Suprapubic skin (tissue), 4 donors: ENCODE measurements around the gene NARS2. TPM values are rescaled to one million over a fixed set of nuclear protein-coding genes. Genes with fewer than 3 reads are reported as not detected.

Source experiments
- DNase-seq, 2 donors: peaks; one replicate each; pipeline ENCODE4 v3.0.0-alpha.2; 2019; ENCODE audit warnings: low spot score in 2 of 2
- H3K27ac ChIP-seq: fragments of 200-600 bp; sonication (generic); one replicate; pipeline ENCODE4 v1.5.1; 2019
- H3K27me3 ChIP-seq: fragments of 200-600 bp; sonication (generic); one replicate; pipeline ENCODE4 v1.5.1; 2019
- H3K36me3 ChIP-seq: fragments of 200-600 bp; sonication (generic); one replicate; pipeline ENCODE4 v1.5.1; 2019
- H3K4me1 ChIP-seq: fragments of 200-600 bp; sonication (generic); one replicate; pipeline ENCODE4 v1.5.1; 2019
- H3K4me3 ChIP-seq: fragments of 200-600 bp; sonication (generic); one replicate; pipeline ENCODE4 v1.5.1; 2019; ENCODE audit warnings: mild to moderate bottlenecking
- H3K9me3 ChIP-seq: fragments of 200-600 bp; sonication (generic); one replicate; pipeline ENCODE4 v1.5.1; 2019
- CTCF ChIP-seq, 2 donors: fragments of 200-600 bp in 1 of 2; fragments of 450-650 bp in 1 of 2; sonication (generic) in 1 of 2; IDR thresholded peaks; one replicate each; pipeline ENCODE4 v1.5.1; 2016 to 2019; ENCODE audit warnings: antibody characterized with exemption in 2 of 2, mild to moderate bottlenecking in 1 of 2, moderate library complexity in 1 of 2
- EP300 ChIP-seq: sonication (generic); formaldehyde crosslinking; IDR thresholded peaks from one replicate; pipeline ENCODE4 v1.6.1; 2017; ENCODE audit warnings: antibody characterized with exemption
- POLR2A ChIP-seq, 2 donors: fragments of 450-650 bp; IDR thresholded peaks; one replicate each; pipeline ENCODE4 v1.6.1; 2017; ENCODE audit warnings: antibody characterized with exemption in 2 of 2, mild to moderate bottlenecking in 2 of 2, moderate library complexity in 2 of 2
- POLR2AphosphoS5 ChIP-seq, 3 donors: sonication (generic); formaldehyde crosslinking; IDR thresholded peaks; one replicate each; pipeline ENCODE4 v1.6.1; 2017; ENCODE audit warnings: antibody characterized with exemption in 3 of 3
- WGBS: methylation state at CpG from one replicate; pipeline ENCODE4 v1.1.5; 2018; 5-methylcytosine and 5-hydroxymethylcytosine counted together
- total RNA-seq, 4 donors: library from RNA; depleted of rRNA; stranded (reverse); fragments of >200 nt; gene quantifications; one replicate each; pipeline ENCODE4 v1.1.0, GENCODE V29; 2016

The NARS2 gene
- total RNA-seq, 4 donors from 2014 or later, result 10.9 to 14.7 (median 14.7) TPM

GRCh38 chr11:78497293-78497692 is 77.4 kb downstream of the NARS2 start:
- Histone ChIP-seq H3K9me3 (no peaks in the 10 kb centered on the region), H3K27ac (no peak overlapping the region), H3K4me1 (peaks cover 7% of the 10 kb centered on the region), H3K36me3 (no peaks in the 10 kb centered on the region), H3K27me3 (no peaks in the 10 kb centered on the region), H3K4me3 (no peak overlapping the region)
- no peak for DNase-seq
- TF ChIP-seq CTCF (IDR thresholded peaks at IDR 0.05), result no peak
- TF ChIP-seq POLR2A (IDR thresholded peaks at IDR 0.05), result no peak
- TF ChIP-seq POLR2AphosphoS5 (IDR thresholded peaks at IDR 0.05), result no peak
- no peak for TF ChIP-seq EP300

GRCh38 chr11:78493413-78493975 is 81.2 kb downstream of the NARS2 start:
- H3K27ac ChIP-seq, result no peak overlapping the region
- WGBS, result 93% methylated on average over 3 of the region's 3 CpGs
- H3K27me3 ChIP-seq, result no peaks in the 10 kb centered on the region
- TF ChIP-seq POLR2AphosphoS5 (IDR thresholded peaks at IDR 0.05) (no peak), CTCF (IDR thresholded peaks at IDR 0.05) (no peak), EP300 (no peak), POLR2A (IDR thresholded peaks at IDR 0.05) (no peak)
- H3K4me3 ChIP-seq, result no peak overlapping the region
- no peaks in the 10 kb centered on the region for H3K9me3 ChIP-seq
- DNase-seq, result no peak
- H3K36me3 ChIP-seq, result peaks cover 6% of the 10 kb centered on the region
- H3K4me1 ChIP-seq, result peaks cover 7% of the 10 kb centered on the region

- DNase-seq, result no peak
- no peak for TF ChIP-seq POLR2A (IDR thresholded peaks at IDR 0.05)
- no peak for TF ChIP-seq EP300
- no peak for TF ChIP-seq POLR2AphosphoS5 (IDR thresholded peaks at IDR 0.05)
- no peak for TF ChIP-seq CTCF (IDR thresholded peaks at IDR 0.05)
- H3K36me3 ChIP-seq, result peaks cover 6% of the 10 kb centered on the region
Observed at GRCh38 chr11:78492973-78493372, 81.7 kb downstream of the NARS2 start.

GRCh38 chr11:78489184-78489583 is 85.5 kb downstream of the NARS2 start:
- no peak for TF ChIP-seq CTCF (IDR thresholded peaks at IDR 0.05)
- TF ChIP-seq EP300, result no peak
- TF ChIP-seq POLR2A (IDR thresholded peaks at IDR 0.05), result no peak
- TF ChIP-seq POLR2AphosphoS5 (IDR thresholded peaks at IDR 0.05), result no peak
- H3K9me3 ChIP-seq, result no peaks in the 10 kb centered on the region
- no peaks in the 10 kb centered on the region for H3K4me1 ChIP-seq
- no peak overlapping the region for H3K4me3 ChIP-seq
- DNase-seq, result no peak
- H3K27me3 ChIP-seq, result no peaks in the 10 kb centered on the region
- H3K36me3 ChIP-seq, result peaks cover 6% of the 10 kb centered on the region
- no peak overlapping the region for H3K27ac ChIP-seq

More at GRCh38 chr11:78492973-78493372, 81.7 kb downstream of the NARS2 start:
- Histone ChIP-seq H3K9me3 (no peaks in the 10 kb centered on the region), H3K27me3 (no peaks in the 10 kb centered on the region), H3K27ac (no peak overlapping the region), H3K4me3 (no peak overlapping the region), H3K4me1 (peaks cover 7% of the 10 kb centered on the region)
- 93% methylated on average over 6 of the region's 6 CpGs for WGBS

GRCh38 chr11:78478536-78478935 is 96.1 kb downstream of the NARS2 start:
- H3K9me3 ChIP-seq, result no peaks in the 10 kb centered on the region
- no peak overlapping the region for H3K27ac ChIP-seq
- no peak for DNase-seq
- no peaks in the 10 kb centered on the region for H3K36me3 ChIP-seq
- no peaks in the 10 kb centered on the region for H3K4me1 ChIP-seq
- TF ChIP-seq EP300, result no peak
- no peak for TF ChIP-seq POLR2AphosphoS5 (IDR thresholded peaks at IDR 0.05)
- no peak for TF ChIP-seq CTCF (IDR thresholded peaks at IDR 0.05)
- TF ChIP-seq POLR2A (IDR thresholded peaks at IDR 0.05), result no peak
- no peak overlapping the region for H3K4me3 ChIP-seq
- 92% methylated on average over 2 of the region's 2 CpGs for WGBS
- no peaks in the 10 kb centered on the region for H3K27me3 ChIP-seq
